Sigmoid colon (tissue), 4 donors: ENCODE results near the gene ADGRG3.

Experiments
- CTCF ChIP-seq, 4 experiments: fragments of 450-650 bp in 3 of 4; fragments of 200-600 bp in 1 of 4; IDR thresholded peaks; one replicate each; pipeline ENCODE4 v1.5.1; 2016 to 2019; ENCODE audit warnings: antibody characterized with exemption in 4 of 4, mild to moderate bottlenecking in 3 of 4, moderate library complexity in 2 of 4
- EP300 ChIP-seq, 4 donors: sonication (generic); formaldehyde crosslinking; IDR thresholded peaks; one replicate each; pipeline ENCODE4 v1.6.1; 2017; ENCODE audit warnings: antibody characterized with exemption in 4 of 4
- POLR2A ChIP-seq, 2 donors: fragments of 450-650 bp; IDR thresholded peaks; one replicate each; pipeline ENCODE4 v1.6.1; 2016; ENCODE audit warnings: antibody characterized with exemption in 2 of 2, mild to moderate bottlenecking in 2 of 2, moderate library complexity in 2 of 2
- POLR2AphosphoS5 ChIP-seq, 4 donors: sonication (generic); formaldehyde crosslinking; IDR thresholded peaks; one replicate each; pipeline ENCODE4 v1.6.1; 2017; ENCODE audit warnings: antibody characterized with exemption in 4 of 4

GRCh38 chr16:57722651-57723050, 54.5 kb downstream of the ADGRG3 start:
- TF ChIP-seq CTCF (IDR thresholded peaks at IDR 0.05) (no peak), EP300 (IDR thresholded peaks at IDR 0.05) (no peak), POLR2AphosphoS5 (IDR thresholded peaks at IDR 0.05) (no peak), POLR2A (IDR thresholded peaks at IDR 0.05) (no peak)
